ENCODE results near the gene KCNK17.

The KCNK17 gene

DNA sequence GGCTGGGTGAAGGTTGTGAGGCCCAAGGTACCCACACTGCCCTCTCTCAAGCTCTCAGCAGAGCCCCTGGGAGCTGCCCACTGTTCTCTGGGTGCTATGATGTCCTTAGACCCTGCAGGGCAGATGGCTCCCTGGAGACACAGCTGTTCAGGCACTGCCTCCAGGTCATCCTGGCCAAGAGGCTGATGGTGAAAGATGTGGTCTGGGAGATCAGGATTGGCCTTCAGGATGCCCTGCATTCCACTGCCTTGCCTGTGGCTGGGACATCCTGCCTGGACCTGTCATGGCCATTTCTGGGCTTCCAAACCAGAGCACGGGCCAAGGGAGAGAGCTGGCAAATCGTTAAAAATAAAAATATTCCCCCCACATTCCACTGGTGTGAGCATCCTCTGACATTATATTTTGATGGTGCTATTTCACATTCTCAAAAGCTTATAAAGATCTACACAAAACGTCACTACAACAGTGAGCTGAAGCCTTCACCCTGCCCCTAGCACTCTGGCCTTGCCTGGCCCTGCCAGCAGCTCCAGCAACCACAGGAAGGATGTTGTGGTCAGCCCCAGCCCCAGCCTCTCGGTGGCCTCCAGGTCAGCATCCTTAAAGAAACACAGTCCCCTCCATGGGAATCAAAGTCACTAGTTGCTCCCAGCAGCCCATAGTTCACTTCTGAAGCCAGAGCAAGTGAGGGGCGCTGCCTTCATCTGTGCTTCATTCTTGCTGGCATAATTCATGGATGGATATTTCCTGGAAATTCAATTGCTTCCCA, 21.7 kb upstream of the KCNK17 start:
- no peak for DNase-seq

DNA sequence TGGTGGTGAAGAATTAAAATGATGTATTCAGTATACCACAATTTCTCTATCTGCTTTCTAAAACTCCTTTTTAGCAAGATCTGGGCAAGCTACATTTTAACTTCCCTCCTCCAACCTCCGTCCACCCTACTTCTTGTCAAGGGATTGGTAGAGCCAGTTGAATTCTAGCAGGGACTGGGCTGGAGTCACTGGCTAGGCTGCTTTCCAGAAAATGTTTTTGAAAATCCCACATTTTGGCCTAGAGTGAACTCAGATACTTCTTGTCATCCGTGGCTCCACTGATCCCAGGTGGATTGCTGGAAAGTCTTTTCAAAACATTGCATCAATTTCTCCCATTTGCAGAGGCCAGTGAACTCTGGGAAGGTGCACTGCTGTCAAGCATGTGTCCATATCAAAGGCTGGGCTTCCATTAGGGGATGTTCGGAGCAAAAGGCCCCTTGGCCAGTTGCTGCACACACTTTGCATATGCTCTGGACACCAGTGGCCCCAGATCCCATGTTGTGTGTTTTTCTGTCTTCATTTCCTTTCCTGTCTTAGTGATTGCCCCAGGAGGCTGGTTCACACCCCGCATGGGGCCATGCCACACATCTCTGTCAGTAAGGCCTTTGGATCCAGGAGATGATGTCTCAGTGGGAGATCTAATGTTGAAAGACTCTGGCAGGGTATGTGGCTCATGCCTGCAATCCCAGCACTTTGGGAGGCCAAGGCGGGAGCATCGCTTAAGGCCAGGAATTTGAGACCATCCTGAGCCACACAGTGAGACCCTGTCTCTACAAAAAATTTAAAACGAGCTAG, 19.6 kb upstream of the KCNK17 start:
- DNase-seq: no peak

DNA sequence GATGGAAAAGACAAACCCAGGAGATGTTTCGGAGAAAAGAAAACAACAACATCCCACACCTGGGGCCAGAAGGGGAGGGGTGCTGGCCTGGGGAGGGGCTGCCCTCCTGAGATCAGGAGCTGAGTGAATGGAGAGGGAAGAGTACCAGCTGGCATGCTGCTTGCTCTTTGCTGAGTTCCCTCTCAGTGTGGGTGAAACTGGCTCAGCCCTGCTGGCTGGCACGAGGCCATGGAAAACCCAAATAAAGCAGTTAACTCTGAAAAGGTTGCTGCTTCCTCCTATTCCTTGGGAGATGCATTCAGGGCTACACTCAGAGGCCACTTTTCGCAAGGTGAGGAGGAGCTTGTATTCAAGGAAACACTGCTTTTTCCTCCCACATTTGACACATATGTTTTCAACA, 16.3 kb upstream of the KCNK17 start:
- peak; percentile 34 for DNase-seq

- DNase-seq: no peak
Measured at GRCh38 chr6:39330057-39330456, 15.8 kb upstream of the KCNK17 start.

DNA sequence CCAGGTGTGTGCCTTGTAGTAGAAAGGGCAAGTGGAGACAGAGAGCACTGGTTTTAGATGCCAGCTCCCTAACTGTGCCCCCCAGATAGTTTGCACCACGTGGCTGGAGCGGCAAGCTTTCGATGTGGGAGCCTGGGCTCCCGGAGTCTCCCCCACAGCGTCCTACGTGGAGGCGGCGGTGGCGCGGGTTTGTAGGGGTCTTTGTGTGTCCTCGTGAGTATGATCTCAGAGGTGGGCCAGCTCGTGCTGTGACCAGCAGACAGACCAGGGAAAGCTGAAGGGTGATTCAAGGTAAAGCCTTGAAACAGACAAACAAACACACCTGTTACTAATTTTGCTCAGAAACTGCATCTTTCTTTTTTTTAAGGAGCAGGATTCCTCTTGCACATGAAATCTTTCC, 13.8 kb upstream of the KCNK17 start:
- no peak for DNase-seq

DNA sequence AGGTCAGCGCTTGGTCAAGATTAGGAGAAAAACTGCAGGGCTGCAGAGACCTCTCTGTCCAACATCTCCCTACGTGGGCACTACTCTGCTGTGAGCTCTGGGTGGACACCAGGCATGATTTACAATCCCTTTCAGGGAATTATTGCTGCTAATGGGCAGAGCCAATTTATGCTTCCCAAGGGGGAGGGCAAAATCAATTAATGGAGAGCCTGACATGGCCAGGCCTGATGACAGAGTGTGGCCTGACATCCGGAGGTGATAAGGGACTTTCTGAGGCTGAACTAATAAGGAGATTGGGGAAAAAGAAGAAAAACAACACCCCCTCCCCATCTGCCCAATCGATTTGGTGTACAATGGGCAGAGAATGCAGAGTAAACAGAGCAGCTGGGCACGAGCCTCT, 13.3 kb upstream of the KCNK17 start:
- no peak for DNase-seq

DNA sequence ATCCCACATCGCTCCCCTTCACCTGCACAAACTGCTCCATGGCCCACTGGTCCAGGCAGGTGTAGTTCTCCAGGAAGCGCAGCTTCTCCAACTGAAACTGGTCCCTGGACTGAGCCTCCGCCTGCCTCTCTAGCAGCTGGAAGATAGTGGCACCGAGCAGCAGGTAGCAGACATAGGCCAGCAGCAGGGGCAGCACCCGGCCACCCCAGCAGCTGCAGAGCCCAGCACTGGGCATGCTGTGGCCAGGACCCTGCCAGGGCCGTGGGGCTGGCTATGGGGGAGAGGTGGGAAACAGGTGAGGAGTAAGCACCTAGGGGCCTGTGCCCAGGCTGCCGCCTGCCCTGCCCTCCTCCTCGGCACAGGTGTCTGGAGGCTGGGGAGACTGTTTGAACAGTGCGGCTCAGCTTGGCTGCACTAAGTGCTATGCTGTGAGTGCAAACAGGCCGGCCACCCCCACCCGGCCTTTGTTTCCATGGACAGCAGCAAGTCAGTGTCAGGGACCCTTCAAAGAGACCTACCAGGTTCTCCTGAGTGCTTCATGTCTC, 8.2 kb upstream of the KCNK17 start, which contains the start of gene KCNK16:
TSS of gene KCNK16 (minus strand) at position 397 of the 545 bp plus-strand sequence. CDS start at position 235, 162 bp downstream.
- DNase-seq: no peak

- DNase-seq: no peak
Measured at GRCh38 chr6:39321761-39322160, 7.5 kb upstream of the KCNK17 start.

DNA sequence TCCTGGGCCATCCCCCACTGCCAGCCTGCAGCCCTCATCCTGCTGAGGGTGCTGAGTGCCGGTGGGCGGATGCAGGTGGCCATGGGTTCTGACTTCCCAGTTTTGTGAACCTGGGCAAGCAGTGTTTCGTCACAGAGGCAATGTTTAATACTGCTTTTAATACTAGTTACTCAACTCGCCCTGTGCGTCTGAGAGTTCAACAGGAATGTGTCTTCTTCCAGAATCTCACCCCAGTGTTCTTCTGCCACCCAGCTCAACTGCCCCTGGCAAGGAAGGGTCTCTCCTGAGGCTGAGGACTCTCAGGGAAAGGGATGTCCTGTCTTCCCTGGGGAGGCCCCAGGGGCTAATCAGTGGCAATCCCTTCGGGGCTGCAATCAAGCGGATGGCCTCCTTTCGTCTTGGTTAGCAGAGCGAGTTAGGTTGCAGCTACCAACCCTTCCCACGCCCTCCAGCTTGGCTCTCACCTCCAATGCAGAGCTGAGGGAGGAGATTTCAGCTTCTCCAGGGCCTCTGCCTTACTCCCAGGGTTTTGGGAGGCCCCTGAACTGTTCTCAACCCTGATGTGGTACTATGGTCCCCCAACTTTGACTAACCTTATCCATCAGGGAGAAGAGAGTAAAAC, 6.3 kb upstream of the KCNK17 start:
- DNase-seq: no peak

DNA sequence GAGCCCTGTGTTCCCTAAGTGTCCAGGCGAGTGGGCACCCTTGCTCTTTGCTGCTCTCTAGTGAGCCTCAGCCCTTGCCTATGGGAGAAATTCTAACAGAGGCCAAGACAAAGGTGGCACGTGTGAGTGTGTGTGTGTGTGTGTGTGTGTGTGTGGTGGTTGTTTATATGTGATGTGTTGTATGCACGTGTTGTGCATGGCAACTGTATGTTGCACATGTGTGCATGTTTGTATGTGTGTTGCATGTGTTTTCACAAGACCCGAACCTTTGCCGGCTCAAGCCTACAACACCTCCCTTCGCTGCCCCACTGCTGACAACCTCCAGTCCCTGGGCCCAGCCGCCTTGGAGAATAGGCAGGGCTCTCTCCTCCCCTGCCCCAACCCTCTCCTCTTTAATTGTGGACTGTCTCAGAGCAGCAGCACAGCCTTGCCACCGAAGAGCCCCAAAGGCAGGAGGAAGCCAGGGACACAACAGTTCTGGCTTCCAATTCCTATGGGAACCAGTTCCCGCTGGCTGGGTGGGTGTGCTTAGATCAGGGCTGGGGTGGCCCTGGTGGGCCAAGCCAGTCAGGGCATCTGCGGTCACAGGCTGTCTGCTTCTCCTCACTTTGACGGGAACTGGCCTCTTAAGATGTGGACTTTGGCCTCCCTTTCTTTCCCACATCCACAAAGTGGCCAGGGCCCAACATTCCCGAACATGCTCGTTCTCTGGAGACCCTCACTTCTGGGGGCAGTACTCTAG, 5.6 kb upstream of the KCNK17 start:
- no peak for DNase-seq

- DNase-seq: no peak
Measured at GRCh38 chr6:39317256-39317655, 3.0 kb upstream of the KCNK17 start.

DNA sequence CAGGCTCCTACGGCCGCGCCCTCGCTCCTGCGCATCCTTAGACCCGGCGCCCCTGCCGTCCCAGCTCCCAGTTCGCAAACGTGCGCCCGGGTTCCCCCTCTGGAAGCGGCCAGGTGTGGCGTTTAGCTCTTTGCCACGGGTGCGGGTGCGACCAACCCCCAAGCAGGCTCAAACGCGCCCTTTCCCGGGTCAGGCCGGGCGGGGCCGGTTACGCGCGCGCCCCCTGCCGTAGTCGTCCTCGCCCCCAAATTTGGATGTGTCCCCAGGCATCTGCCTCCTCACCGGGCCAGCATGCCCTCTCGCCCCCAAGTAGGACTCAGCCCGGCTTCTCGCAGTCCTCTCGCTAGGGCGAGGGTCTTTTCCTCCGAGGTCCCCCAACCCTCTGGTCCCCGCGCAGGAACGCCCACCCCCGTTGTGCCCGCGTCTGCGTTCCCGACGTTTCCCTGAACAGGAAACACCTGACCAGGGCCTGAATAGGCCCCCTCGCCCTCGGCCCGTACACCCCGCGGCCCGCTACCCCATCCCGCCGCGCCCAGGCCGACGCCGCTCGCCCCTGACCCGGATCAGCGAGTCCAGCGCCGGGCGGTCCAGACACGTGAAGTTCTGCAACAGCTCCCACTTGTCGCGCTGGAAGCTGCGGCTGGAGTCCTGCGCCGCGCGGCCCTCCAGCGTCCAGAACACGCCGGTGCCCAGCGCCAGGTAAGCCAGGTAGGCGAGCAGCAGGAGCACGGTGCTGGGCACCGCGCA, 520 bp downstream of the KCNK17 start:
- no peak for DNase-seq

- no peak for DNase-seq
Measured at GRCh38 chr6:39312912-39313525, 1.2 kb downstream of the KCNK17 start.

DNA sequence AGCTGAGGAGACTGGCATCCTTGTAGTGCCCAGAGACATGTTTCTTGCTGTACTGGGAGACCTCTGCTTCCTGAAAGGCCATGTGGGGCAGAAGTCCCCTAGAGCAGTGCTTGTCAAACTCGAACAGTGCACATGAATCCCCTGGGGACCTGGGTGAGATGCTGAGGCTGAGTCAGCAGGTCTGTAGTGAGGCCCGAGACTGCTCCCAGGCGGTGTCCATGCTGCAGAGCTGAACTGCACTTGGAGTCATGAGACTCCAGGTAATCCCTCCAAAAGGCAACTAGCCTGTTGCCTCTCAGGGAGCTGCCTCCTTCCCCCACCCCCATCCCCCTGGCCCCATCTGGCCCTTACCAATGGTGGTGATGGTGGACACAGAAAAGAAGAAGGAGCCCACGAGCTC, 3.7 kb downstream of the KCNK17 start:
- no peak for DNase-seq

DNA sequence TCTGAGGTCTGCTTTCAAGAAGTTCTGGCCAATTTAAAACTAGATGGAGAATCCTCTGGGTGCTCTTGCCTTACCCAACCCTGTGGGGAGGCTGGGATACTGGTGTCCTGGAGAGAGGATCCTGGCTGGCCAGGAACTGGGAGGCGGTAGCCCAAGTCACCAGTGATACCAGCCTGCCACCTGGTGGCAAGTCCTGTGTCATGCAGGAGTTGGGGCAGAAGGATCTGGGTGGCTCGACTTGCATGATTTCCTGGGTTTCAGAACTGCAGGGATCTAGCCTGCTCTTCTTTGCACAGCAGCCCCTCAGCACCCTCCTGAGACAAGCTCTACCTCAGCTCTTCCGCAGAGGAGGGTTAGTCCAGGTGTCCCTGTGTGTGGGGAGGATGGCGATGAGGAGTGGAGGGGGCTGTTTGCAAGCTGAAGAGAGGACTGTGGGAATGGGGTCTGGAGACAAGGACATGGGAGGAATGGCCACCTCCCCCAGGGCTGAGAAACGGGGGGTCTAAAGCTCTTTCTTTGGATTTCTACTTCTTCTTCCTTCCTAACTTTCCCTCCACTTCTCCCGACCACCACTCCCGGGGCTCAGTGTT, 4.2 kb downstream of the KCNK17 start:
- peak; percentile 66 for DNase-seq

- no peak for DNase-seq
Measured at GRCh38 chr6:39307462-39307861, 6.8 kb downstream of the KCNK17 start.

GRCh38 chr6:39304951-39305350, 9.3 kb downstream of the KCNK17 start:
- DNase-seq: no peak

GRCh38 chr6:39303425-39304153, 10.6 kb downstream of the KCNK17 start:
- no peak for DNase-seq

DNA sequence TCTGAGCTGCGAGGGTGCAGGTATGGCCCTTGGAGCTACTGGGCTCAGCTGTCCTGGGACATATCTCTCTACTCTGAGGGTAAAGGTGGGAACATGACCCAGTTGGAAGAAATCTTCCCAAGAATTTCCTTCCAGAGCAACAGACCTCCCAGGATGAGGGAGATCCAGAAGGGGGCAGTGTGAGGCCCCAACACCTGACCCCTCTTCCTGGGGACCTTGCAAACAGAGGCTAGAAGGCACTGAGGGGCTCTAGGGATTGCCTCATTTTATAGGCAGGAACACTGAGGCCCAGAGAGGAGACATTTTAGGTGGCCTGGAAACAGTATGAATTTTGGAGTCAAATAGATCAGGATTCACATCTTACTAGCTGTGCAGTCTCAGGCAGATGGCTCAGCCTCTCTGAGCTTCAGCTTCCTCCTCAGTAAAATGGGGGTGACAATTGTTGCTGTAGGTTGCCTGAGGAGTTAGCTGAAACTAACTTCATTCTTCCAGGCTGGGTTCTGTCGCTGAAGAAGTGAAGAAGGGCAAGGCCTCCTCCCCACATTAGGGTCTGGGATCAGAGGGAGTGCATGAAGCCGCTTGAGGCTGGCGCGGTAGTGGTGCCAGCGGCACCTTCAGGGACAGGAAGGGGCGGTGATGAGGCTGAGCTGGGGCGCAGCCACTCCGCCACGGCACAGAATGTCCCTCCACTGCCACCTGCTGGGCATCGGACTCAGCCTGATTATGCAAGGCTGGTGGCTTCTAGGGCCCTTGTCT, 11.4 kb downstream of the KCNK17 start:
- peak; percentile 74 for DNase-seq

- DNase-seq: no peak
Measured at GRCh38 chr6:39302011-39302410, 12.2 kb downstream of the KCNK17 start.
